Endothelial cell of umbilical vein (primary cell): ENCODE measurements around the gene THOC5.

Experiments
- EZH2 ChIP-seq: IDR thresholded peaks from 2 replicates; pipeline ENCODE4 v1.6.1; 2012; ENCODE audit warnings: borderline replicate concordance, low read depth, mild to moderate bottlenecking, moderate library complexity, low read length, inconsistent platforms; ENCODE audit not compliant: severe bottlenecking
- FOS ChIP-seq: IDR thresholded peaks from 2 replicates; pipeline ENCODE4 v1.6.1; 2011; ENCODE audit warnings: mild to moderate bottlenecking, low read length, moderate library complexity, borderline replicate concordance; ENCODE audit not compliant: insufficient read depth
- POLR2A ChIP-seq: IDR thresholded peaks from 2 replicates; pipeline ENCODE4 v1.6.1; 2012; ENCODE audit warnings: low read depth, mild to moderate bottlenecking, control low read depth, low read length
- POLR2AphosphoS5 ChIP-seq: IDR thresholded peaks from 2 replicates; pipeline ENCODE4 v1.6.1; 2012; ENCODE audit warnings: low read depth, mild to moderate bottlenecking, control low read depth, low read length, moderate library complexity; ENCODE audit not compliant: insufficient read depth
- TF ChIP-seq, protein P1 (sequence below), 2 donors: IDR thresholded peaks; 1 replicate in 1 of 2; 2 replicates in 1 of 2; pipeline ENCODE4 v1.5.1; 2011; ENCODE audit warnings: low read length in 2 of 2, mild to moderate bottlenecking in 2 of 2, moderate library complexity in 2 of 2, control low read depth in 1 of 2, inconsistent platforms in 1 of 2, low read depth in 1 of 2; ENCODE audit not compliant: insufficient read depth in 1 of 2; ENCODE audit errors: extremely low read depth in 1 of 2
- TF ChIP-seq, protein P2 (sequence below): IDR thresholded peaks from 2 replicates; pipeline ENCODE4 v1.6.1; 2011; ENCODE audit not compliant: insufficient read depth, insufficient read length

DNA sequence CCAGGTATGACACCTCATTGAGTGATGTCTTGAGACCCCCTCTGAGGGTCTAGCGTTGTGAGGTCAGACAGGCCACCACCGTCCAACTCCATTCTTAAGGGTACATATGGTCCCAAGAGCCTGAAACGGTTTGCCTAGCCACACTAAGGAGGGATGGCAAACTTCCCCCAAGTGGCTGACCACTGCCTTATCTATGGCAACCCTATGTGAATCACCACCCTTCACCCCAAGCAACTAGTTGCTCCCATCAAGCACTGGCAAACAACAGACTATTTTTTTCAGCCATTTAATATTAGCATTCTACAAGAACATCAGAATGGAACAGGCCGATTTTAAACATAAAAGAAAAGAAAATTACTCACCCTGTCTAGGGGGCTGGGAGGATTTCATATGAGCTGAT lies 22.8 kb downstream of the THOC5 start:
- TF ChIP-seq, protein P1, sequence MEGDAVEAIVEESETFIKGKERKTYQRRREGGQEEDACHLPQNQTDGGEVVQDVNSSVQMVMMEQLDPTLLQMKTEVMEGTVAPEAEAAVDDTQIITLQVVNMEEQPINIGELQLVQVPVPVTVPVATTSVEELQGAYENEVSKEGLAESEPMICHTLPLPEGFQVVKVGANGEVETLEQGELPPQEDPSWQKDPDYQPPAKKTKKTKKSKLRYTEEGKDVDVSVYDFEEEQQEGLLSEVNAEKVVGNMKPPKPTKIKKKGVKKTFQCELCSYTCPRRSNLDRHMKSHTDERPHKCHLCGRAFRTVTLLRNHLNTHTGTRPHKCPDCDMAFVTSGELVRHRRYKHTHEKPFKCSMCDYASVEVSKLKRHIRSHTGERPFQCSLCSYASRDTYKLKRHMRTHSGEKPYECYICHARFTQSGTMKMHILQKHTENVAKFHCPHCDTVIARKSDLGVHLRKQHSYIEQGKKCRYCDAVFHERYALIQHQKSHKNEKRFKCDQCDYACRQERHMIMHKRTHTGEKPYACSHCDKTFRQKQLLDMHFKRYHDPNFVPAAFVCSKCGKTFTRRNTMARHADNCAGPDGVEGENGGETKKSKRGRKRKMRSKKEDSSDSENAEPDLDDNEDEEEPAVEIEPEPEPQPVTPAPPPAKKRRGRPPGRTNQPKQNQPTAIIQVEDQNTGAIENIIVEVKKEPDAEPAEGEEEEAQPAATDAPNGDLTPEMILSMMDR (IDR thresholded peaks at IDR 0.05; ENCODE audit: extremely low read depth in 1 of 2, insufficient read depth in 1 of 2, low read depth in 1 of 2, low read length in 2 of 2): no peak
- TF ChIP-seq EZH2 (no peak), FOS (no peak), POLR2A (no peak), POLR2AphosphoS5 (no peak)
- TF ChIP-seq, protein P2, sequence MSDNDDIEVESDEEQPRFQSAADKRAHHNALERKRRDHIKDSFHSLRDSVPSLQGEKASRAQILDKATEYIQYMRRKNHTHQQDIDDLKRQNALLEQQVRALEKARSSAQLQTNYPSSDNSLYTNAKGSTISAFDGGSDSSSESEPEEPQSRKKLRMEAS: no peak
